Measurements from ENCODE around the gene EIF2AK2.

Gene EIF2AK2

DNA sequence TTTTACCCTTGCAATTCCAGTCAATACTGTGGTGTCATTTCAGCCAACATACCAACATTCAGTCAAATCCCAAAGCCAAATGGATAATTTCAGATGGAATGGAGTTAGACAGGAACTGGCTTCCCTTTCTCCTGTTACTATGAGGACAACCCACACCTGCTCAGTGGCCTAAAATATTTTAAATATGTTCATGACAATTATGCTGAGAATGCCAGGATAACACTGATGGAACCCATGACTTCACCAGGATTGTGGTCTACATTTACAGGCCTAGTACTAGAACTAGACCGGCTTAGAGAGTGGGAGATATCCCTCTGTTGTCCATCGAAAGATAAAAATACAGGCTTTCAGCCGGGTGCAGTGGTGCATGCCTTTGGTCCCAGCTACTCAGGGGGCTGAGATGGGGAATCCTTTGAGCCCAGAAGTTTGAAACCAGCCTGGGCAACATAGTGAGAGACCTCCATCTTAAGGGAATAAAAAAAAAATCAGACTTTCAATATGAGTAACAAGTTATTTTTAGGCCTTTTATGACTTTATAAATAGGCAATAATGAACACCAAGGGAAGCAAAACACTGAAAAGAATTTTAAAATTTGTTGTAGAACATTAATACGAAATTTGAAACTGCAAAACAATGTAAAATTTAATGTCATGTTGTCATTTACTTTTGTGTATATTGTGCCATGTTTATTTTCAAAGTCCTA, 58.2 kb downstream of the EIF2AK2 start:
- no peak for DNase-seq

DNA sequence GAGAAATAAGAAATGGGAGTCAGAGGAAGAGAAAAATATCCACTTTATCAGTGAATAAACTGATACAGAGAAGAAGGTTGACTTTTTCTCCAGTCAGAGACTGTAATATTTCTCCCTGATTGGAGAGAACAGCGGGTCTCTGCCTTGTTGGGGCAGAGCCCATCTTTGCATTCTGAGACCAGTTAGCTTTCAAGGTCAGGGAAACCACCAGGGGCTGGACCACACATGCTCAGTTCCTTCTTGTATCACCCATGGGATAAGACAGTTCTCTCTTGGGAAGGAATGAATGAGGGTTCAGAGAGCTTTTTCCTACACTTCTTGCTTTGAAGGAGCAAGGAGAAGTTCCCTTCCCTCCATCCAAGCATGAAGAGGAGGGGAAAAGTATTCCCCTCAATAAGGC, 60.2 kb downstream of the EIF2AK2 start:
- no peak for DNase-seq

DNA sequence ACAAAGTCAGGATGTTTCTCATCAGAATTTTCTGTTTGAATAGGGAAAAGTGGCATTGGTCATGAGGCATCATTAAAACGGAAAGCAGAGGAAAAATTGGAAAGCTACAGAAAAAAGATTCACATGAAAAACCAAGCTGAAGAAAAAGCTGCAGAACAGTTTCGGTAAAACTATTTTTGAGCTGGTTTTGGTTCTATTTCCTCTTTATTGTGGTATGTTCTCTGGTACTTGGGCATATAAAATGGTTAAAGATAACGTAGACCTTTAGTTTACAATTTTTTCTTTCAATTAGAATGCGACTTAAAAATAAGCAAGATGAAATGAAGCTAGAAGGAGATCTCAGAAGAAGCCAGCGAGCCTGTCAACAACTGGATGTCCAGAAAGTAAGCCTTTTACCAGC, 64.9 kb downstream of the EIF2AK2 start:
- DNase-seq = no peak

DNA sequence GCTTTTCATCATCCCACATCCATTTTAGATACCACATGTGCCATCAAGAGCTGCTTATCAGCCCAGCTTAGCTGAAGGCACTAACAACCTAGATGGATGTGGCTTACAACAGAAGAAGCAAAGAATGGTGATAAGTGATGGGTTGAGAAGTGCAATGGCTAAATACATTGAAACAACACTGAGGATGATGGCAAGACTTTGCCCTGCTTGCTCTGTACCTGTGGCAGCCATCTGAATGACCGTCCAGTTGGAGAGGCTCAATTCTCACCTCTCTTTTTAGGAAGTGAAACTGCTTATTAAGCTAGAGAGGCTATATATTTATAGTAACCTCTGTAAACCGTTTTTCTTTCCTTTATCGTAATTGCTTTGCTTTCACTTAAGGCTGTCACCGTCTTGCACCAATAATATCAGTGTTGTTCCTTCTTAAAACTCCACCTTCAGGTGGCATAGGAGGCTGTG, 66.7 kb downstream of the EIF2AK2 start:
- DNase-seq = no peak

DNA sequence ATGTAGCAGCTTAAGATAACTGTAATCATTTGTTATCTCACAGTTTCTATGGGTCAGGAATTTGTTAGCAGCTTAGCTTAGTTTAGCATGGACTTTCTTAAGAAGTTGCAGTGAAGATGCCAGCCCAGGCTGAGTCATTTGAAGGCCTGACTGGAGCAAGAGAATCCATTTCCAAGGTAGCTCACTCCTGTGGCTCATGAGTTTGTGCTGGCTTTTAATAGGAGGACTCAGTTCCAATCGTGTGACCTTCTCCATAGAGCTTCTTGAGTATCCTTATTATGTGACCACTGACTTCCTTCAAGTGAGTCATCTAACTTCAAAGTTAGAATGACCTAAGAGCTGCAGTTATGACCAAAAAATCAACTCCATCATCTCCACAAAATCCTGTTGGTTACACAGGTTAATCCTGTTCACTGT, 71.0 kb downstream of the EIF2AK2 start:
- no peak for DNase-seq

DNA sequence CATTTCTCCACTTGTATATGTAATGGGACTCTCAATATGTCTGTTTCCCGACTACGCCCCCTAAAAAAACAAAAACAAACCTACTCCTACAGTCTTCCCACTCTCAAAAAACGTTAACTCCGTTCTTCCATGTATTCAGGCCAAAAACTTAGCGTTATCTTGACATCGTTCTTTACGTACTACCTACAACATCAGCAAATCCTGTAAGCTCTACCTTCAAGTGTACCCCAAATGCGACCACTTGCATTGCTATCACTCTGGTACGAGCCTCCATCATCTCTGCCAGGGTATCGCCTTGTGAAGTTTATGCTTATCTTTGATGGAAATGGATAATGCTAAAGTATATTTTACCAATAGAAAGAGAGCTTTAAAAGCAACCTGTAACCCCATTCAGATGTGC, 72.0 kb downstream of the EIF2AK2 start:
- no peak for DNase-seq

DNA sequence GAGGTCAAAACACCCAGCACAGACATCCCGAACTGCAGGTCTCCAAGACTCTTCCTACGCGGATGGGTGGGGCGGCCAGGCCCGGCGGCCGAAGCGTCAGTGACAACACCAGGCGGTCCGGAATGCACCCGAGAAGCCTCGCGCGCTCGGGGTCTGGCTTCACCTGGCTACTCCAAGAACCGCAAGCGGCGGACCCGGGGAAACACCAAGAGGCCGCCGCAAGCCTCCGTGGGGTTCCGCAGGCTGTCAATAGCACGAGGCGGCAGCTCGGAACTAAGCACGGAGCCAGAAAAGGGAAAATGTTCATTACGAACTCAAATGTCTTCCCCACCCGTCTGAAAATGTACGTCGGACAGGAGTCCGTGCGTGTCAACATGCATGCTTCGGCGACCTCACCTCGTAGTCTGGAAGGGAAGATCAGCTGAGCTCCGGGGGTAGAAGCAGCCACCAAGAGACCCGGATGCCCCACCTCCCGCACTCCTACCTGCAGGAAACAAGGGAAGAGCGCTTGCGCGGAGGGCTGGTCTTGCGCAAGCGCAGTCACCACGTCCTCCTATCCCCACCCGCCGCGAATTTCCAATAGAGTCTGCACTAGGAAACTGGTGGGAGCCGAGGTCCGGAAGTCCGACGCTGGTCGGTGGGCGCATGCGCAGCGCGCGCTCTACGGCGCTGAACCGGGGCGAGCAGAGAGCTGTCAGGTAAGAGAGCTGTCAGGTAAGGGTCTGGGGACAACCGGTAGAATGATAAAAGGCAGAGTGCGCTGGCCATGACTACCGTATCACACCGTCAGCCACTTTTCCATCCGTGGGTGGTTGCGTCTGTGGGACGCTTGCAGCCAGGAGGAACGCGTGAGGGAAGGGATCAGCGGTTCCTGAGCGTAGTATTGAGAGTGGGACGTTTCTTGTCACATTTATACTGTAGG, 72.6 kb downstream of the EIF2AK2 start, which contains the start of the genes GPATCH11 and HEATR5B:
GPATCH11 (plus strand) TSS at position 646 of the 922 bp plus-strand sequence. CDS start 3,864 bp downstream, outside the sequence.
HEATR5B (minus strand) TSS at position 500 of the 922 bp plus-strand sequence. CDS start 958 bp downstream, outside the sequence.
- peak; percentile 93 for DNase-seq

DNA sequence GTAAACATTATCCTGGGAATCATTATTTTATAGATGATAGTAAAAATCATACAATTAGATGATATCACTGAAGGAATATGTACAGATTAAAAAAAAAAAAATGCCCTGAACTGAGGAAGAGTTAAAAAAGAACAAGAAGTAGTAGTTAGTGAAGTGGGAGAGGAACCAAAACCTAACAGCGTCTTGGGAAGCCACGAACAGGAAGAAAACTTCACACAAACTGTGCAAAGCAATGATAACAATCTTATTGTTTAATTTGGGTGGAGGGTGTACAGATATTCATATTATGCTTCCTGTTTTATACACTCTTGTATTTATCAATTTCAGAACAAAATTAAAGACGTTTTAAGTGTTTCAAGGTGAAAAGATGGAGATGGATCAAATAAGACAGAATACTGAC, 76.1 kb downstream of the EIF2AK2 start:
- DNase-seq = peak; percentile 51

DNA sequence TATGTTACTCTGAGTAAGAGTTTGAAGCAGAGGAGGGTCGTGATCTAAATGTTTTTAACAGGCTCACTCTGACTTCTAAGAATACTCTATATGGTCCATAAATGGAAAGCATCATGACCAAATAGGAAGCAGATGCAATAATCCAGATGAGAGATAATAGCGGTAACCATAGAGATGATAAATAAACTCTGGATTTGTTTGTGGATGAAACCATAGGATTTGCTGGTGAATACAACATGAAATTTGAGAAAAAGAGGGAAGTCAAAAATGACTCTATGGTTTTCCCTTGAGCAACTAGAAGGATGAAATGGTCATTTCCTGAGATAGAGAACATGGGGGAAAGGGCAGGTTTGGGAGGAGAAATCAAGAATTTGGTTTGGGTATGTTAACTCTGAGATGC, 76.5 kb downstream of the EIF2AK2 start:
- peak; percentile 73 for DNase-seq

DNA sequence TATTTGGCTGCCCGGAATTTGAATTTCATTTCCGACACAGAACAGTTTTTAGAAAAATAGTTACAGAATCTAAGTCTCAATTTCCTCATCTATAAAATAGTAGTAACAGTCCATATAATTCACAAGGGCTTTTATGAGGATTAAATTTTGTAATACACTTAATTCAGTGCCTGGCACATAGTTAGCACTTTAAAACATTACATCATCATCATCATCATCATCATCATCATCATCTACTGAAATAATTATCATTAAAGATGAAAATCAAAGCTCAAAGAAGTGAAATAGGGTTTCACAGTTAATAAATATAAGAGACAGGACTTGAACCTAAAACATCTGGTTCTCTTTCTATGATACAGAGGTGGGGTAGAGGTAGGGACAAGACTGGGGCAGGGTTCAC, 85.8 kb downstream of the EIF2AK2 start:
- no peak for DNase-seq

DNA sequence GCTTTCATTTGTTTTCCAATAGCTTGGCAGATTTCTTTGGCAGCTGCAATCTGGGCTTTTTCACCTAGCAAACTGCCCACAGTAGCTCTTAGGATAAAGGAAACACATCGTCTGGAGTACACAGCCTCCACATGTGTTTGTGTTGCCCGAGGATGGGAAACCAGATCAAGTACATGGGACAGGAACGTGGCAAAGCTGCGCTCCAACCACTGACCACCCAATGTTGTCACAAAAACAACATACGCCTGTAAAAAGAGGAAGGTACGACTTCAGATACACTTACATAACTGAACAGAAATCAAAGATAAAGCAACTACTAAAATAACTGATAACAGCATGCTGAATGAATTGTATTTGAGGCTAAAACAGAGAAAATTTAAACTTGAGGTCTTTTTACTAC, 88.1 kb downstream of the EIF2AK2 start:
- no peak for DNase-seq

DNA sequence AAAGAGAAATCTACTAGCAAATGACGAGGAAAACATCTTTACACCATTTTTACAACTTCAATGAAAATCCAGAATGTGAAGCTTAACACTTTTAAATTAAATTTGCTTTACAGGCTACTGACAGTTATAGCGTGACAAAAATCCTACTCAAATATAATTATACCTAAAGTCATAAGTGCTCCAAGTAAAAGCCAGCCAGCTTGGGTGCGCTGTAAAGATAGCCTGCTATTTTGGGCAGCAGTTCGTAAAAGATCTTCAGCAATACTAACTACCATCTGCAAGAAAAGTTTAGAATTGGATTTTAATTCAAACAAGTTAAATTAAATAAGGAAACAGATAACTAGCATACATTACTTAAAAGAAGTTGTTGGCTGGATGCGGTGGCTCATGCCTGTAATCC, 95.0 kb downstream of the EIF2AK2 start:
- no peak for DNase-seq

DNA sequence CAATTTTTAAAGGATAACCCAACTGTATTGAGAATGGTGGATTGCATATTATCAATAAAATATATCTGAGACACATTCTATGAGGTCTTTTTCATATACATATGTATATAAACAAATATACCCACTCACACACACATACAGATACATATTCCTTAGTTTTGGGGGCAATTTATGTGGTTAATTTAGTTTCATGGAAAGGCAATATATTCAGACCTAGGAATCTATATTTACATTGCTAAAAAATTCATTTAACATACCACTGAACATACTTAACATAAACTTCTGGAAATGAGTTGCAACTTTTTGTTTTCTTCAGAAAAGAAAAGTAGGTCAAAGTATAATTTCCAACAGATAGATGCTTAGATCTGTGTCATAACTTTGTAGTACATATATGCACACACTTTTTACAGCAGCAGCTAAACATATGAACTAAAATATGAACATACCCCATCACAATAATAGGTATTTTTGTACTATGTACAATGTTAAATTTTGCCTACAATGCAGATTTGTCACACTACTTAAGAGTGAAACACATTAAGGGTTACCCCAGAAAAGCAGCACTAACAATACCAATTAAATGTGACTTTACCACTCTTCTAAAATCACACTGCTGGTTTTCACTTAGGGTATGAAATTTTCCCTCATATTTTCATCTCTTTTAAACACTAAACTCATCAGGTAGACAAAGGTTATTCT, 95.6 kb downstream of the EIF2AK2 start:
- no peak for DNase-seq

DNA sequence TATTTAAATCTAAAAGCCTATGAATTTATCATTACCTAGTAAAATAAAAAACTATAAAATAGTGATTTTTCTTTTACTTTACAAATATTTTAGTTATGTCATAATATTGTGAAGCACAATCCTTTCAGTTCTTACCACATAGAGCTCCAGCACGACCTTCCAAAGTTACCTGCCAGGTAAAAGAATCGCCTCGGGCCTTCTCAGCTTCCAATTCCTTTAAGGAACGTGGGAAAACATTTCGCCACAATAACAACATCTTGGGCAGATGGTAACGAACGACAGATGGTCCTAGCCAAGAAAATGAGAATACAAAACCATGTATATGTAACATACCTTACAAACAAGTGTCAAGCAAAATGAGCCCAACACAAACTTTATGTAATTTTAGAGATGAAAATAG, 96.3 kb downstream of the EIF2AK2 start:
- DNase-seq = no peak

DNA sequence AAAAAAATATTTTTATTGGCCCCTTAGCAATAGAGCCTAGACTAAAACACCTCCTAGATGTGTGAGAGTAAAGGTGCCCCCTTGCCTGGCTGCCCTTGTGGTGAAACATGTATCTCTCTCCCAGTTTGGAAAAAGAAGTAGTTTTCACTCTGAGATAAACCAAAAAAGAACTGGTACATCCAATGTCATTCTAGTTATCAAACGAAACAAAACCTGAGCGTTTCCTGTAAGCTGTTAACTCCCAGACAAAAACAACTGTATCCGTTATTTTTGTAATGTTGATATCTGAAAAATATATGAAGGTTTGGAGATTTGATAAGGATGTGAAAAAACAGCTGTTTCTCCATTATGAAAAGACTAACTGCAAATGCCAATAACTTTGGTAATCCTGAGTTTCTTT, 96.9 kb downstream of the EIF2AK2 start:
- DNase-seq = no peak

DNA sequence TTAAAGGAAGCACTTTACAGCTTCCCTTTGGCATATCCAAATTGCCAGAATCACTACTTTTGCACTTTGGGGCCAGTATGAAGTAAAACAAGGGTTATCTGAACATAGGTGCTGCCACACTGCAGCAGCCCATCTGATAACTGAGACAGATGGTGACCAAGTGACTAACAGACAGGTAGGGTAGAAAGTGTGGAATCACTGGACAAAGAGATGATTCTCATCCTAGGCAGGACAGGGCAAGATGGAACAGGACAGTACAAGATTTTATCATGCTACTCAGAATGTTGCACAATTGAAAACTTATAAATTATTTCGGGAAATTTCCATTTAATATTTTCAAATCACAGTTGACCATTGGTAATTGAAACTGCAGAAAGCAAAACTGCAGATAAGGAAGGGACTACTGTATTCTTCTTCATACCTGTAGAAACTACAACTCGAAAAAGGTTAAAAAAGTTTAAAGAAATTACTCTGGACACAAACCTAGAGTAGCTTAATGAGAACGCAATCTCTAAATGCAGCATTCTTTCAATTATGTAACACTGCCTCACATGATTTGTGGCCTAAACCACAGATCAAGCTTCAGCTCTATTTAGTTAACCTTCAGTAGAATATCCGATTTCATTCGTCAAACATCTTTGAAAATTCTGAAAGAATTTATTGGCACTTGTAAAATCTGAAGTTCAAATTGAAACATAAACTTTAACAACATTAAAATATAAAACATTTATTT, 104.0 kb downstream of the EIF2AK2 start:
- no peak for DNase-seq

Data from GF-D8 (cell line).